Progenitor cell of endocrine pancreas (in vitro differentiated cells): Measurements from ENCODE around the gene PPP2CA. TPM values are rescaled to one million over a fixed set of nuclear protein-coding genes. Genes with fewer than 3 reads are reported as not detected.
"Not testable (repeated sequence)": the region's sequence is repeated elsewhere in the genome, so short reads cannot be mapped to it uniquely, and the experiment has no call there.

Experiments
- DNase-seq: peaks from one replicate; pipeline ENCODE4 v3.0.0; 2021; ENCODE audit warnings: low spot score; ENCODE audit not compliant: unreplicated experiment
- H3K27ac Mint-ChIP-seq: 2 replicates; pipeline ENCODE4 v1.8.0; 2021; ENCODE audit warnings: mild to moderate bottlenecking, moderate library complexity, mixed read lengths
- H3K27me3 Mint-ChIP-seq: 2 replicates; pipeline ENCODE4 v1.8.0; 2021; ENCODE audit warnings: mixed read lengths
- H3K36me3 Mint-ChIP-seq: 2 replicates; pipeline ENCODE4 v1.8.0; 2022; ENCODE audit warnings: mixed read lengths; ENCODE audit not compliant: insufficient read depth
- H3K4me1 Mint-ChIP-seq: 2 replicates; pipeline ENCODE4 v1.8.0; 2021; ENCODE audit warnings: low read depth, mixed read lengths
- H3K4me3 Mint-ChIP-seq: 2 replicates; pipeline ENCODE4 v1.8.0; 2021; ENCODE audit warnings: low read depth, mild to moderate bottlenecking, moderate library complexity, mixed read lengths
- H3K9me3 Mint-ChIP-seq: 2 replicates; pipeline ENCODE4 v1.8.0; 2021; ENCODE audit warnings: low read depth, mixed read lengths
- CTCF ChIP-seq: fragments of 200-600 bp; sonication (generic); IDR thresholded peaks from one replicate; pipeline ENCODE4 v1.5.0; 2021; ENCODE audit warnings: antibody characterized with exemption, mild to moderate bottlenecking; ENCODE audit not compliant: unreplicated experiment
- total RNA-seq: library from RNA; stranded (reverse); gene quantifications from 2 replicates; pipeline ENCODE4 v1.2.1, GENCODE V29; 2021

PPP2CA gene
- total RNA-seq, 1 donor from 2014 or later, result 157 TPM

- Mint-ChIP-seq H3K4me1 (no peaks in the 10 kb centered on the region), H3K36me3 (no peaks in the 10 kb centered on the region), H3K27me3 (no peaks in the 10 kb centered on the region), H3K9me3 (peaks cover 19% of the 10 kb centered on the region), H3K4me3 (no peak overlapping the region), H3K27ac (no peak overlapping the region)
- TF ChIP-seq CTCF, result no peak
- no peak for DNase-seq
Measured at GRCh38 chr5:134267366-134268018, 41.6 kb upstream of the PPP2CA start.

GRCh38 chr5:134263801-134264200, 37.9 kb upstream of the PPP2CA start:
- Mint-ChIP-seq H3K9me3 (peaks cover 22% of the 10 kb centered on the region), H3K4me1 (no peaks in the 10 kb centered on the region), H3K36me3 (peaks cover 3% of the 10 kb centered on the region), H3K4me3 (no peak overlapping the region), H3K27me3 (no peaks in the 10 kb centered on the region), H3K27ac (no peak overlapping the region)
- no peak for DNase-seq
- TF ChIP-seq CTCF, result no peak

GRCh38 chr5:134262629-134263028, 36.8 kb upstream of the PPP2CA start:
- H3K9me3 Mint-ChIP-seq, result peaks cover 22% of the 10 kb centered on the region
- DNase-seq, H3K36me3 Mint-ChIP-seq, H3K27ac Mint-ChIP-seq, H3K4me3 Mint-ChIP-seq, H3K27me3 Mint-ChIP-seq, H3K4me1 Mint-ChIP-seq: not testable (repeated sequence)

GRCh38 chr5:134258896-134259295, 33.0 kb upstream of the PPP2CA start:
- H3K27ac Mint-ChIP-seq, result no peak overlapping the region
- H3K27me3 Mint-ChIP-seq, result no peaks in the 10 kb centered on the region
- H3K4me1 Mint-ChIP-seq, result no peaks in the 10 kb centered on the region
- H3K9me3 Mint-ChIP-seq, result peaks cover 13% of the 10 kb centered on the region
- H3K4me3 Mint-ChIP-seq, result no peak overlapping the region
- TF ChIP-seq CTCF, result no peak
- no peak for DNase-seq
- H3K36me3 Mint-ChIP-seq, result peaks cover 3% of the 10 kb centered on the region

GRCh38 chr5:134257176-134257575, 31.3 kb upstream of the PPP2CA start:
- no peaks in the 10 kb centered on the region for H3K4me1 Mint-ChIP-seq
- DNase-seq, result no peak
- H3K4me3 Mint-ChIP-seq, result no peak overlapping the region
- peaks cover 4% of the 10 kb centered on the region for H3K9me3 Mint-ChIP-seq
- TF ChIP-seq CTCF, result no peak
- no peak overlapping the region for H3K27ac Mint-ChIP-seq
- H3K27me3 Mint-ChIP-seq, result no peaks in the 10 kb centered on the region
- peaks cover under 1% of the 10 kb centered on the region for H3K36me3 Mint-ChIP-seq

- Mint-ChIP-seq H3K4me1 (no peaks in the 10 kb centered on the region), H3K9me3 (no peaks in the 10 kb centered on the region), H3K4me3 (no peak overlapping the region), H3K27ac (no peak overlapping the region), H3K36me3 (no peaks in the 10 kb centered on the region), H3K27me3 (no peaks in the 10 kb centered on the region)
- no peak for TF ChIP-seq CTCF
- no peak for DNase-seq
Measured at GRCh38 chr5:134255418-134256150, 29.7 kb upstream of the PPP2CA start.

GRCh38 chr5:134253368-134254153, 27.7 kb upstream of the PPP2CA start:
- H3K9me3 Mint-ChIP-seq, H3K4me1 Mint-ChIP-seq, H3K4me3 Mint-ChIP-seq, H3K36me3 Mint-ChIP-seq, H3K27me3 Mint-ChIP-seq, H3K27ac Mint-ChIP-seq, DNase-seq: not testable (repeated sequence)
